ENCODE data around the gene AXDND1. TPM values are rescaled to one million over a fixed set of nuclear protein-coding genes. Genes with fewer than 3 reads are reported as not detected.

The AXDND1 gene
- total and polyA plus RNA-seq, 8 donors = 0.55 to 18.4 (median 2.7) TPM; not detected in 2

Small RNA genes within 50 kb of the gene (small RNA-seq; reads per million reads assigned to genes)
- gene MEF2AP1 = 0 reads per million in 4 donors
- 0 reads per million in 4 donors for gene RNU5F-2P

Other genes starting within 250 kb of the AXDND1 start
- 10 to 100 TPM in 3 of 5 donors, 1 to 10 TPM in 2; 4.6 to 26.6 (median 12.9) TPM for gene ABL2, start 136.3 kb upstream of the AXDND1 start, total RNA-seq
- gene ABL2, start 136.3 kb upstream of the AXDND1 start, polyA plus RNA-seq = 1 to 10 TPM; 1.3 to 2.9 (median 2.6) TPM
- gene SOAT1, start 72.2 kb upstream of the AXDND1 start, total RNA-seq = 100 to 1,000 TPM in 1 of 5 donors, 10 to 100 TPM in 2, 1 to 10 TPM in 2; 2.9 to 179 (median 10.7) TPM
- 1 to 10 TPM; 2.9 to 4.4 (median 4.3) TPM for gene SOAT1, start 72.2 kb upstream of the AXDND1 start, polyA plus RNA-seq
- gene NPHS2, start 210.0 kb downstream of the AXDND1 start, total RNA-seq = under 1 TPM in 1 of 5 donors, not detected in 4; 0.55 TPM
- gene NPHS2, start 210.0 kb downstream of the AXDND1 start, polyA plus RNA-seq = not detected
- gene TDRD5, start 225.9 kb downstream of the AXDND1 start, total RNA-seq = 1 to 10 TPM in 1 of 5 donors, under 1 TPM in 1, not detected in 3; 0.45 to 2.0 TPM
- gene TDRD5, start 225.9 kb downstream of the AXDND1 start, polyA plus RNA-seq = under 1 TPM in 2 of 3 donors, not detected in 1; 0.20 to 0.44 TPM

All from stomach (tissue), 8 donors.